ENCODE measurements around the gene KSR1.
"Not testable (repeated sequence)": the region's sequence is repeated elsewhere in the genome, so short reads cannot be mapped to it uniquely, and the experiment has no call there.

Gene KSR1

DNA sequence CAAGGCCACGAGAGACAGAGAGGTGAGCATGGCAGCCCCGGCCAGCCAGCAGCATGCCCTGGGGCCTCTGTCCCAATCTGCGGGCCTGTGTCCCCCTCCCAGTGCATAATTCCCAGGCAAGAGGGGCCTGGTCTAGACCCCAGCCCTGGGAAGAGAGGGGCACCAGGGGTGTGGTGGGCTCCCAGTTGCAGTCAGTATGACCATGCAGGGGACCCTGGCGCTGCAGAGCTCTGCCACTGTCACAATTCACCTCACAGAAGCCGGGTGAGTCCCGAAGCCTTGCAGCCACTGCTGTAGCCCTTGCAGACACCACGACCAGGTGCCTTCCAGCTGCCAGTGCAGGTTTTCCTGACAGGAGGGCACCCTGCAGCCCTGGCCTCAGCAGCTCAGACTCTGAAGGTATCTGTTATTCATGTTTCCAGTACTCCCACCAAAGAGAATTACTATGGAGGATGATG lies 25.8 kb upstream of the KSR1 start:
- in situ Hi-C loops (cut with HindIII; ENCODE audit: low pct_unique_long_range_greater_than_20kb, low sequenced_read_pairs): no loop called here
- DNase-seq (ENCODE audit: low read depth in 1 of 2, low spot score in 1 of 2): no peak
- no peak for TF ChIP-seq JUND (IDR thresholded peaks at IDR 0.05; ENCODE audit: low read depth)

DNA sequence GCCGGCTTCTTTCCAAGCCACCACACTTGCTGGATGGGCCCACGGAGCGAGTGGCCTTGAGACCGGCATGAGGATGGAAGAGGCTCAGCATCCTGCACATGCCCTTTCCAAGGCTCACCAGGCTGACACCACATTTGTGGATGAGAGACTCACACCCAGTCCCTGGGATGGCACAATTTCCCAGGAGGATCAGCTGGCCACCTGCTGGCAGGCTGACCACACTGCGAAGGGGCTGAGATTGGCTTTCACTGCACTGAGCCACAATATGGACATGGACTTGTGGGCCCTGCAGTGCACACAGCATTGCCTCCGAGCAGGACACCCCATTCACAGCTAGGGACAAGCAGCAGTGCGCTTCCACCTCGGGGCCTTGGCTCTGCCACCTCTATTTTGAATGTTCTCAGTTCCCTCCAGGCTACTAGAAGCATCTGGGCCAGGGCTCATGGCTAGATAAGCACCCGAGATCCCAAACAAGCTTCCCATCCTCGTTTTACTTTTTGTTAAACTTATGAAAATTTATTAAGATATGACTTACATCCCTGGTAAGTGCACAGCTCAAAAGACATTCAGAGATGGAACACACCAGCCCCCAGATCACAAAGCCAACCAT lies 25.3 kb upstream of the KSR1 start:
- in situ Hi-C loops (cut with HindIII; ENCODE audit: low pct_unique_long_range_greater_than_20kb, low sequenced_read_pairs): no loop called here
- TF ChIP-seq JUND (IDR thresholded peaks at IDR 0.05; ENCODE audit: low read depth): no peak
- DNase-seq (ENCODE audit: low read depth in 1 of 2, low spot score in 1 of 2): peak; percentile 36 to 77

GRCh38 chr17:27433521-27433920 lies 22.7 kb upstream of the KSR1 start:
- no peak for DNase-seq (ENCODE audit: low read depth in 1 of 2, low spot score in 1 of 2)
- in situ Hi-C loops (cut with HindIII; ENCODE audit: low pct_unique_long_range_greater_than_20kb, low sequenced_read_pairs): no loop called here
- no peak for TF ChIP-seq JUND (IDR thresholded peaks at IDR 0.05; ENCODE audit: low read depth)

- DNase-seq (ENCODE audit: low read depth in 1 of 2, low spot score in 1 of 2); in situ Hi-C loops (cut with HindIII; ENCODE audit: low pct_unique_long_range_greater_than_20kb, low sequenced_read_pairs): not testable (repeated sequence)
Observed at GRCh38 chr17:27435431-27436070, 20.7 kb upstream of the KSR1 start.

DNA sequence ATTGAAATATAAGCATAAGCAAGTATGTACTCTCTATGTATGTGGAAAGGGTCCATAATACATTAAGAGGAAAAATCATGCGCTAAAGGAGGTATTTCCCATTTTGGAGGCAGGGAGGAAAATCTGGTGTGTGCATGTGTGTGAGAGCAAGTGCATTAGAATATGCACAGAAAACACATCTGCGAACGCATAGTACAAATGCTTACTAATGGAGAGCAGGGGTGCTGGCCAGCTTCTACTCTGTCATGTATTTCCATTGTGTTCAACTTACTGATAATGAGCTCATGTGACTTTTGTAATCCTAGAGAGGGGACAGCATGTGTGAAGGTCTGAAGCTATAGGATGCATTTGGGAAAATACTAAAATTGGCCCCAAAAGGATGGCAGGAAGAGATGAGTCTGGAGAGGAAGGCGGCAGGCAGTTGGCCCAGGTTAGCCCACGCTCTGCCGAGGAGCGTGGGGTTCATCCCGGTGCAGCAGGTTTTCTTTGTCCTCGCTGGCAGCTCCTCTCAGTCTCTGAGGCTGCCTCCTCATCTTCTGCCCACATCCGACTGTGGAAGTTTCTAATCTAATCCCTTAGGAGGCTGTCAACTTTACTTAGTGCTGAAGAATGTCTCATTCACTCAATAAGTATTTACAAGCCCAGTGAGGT lies 17.8 kb upstream of the KSR1 start:
- TF ChIP-seq JUND (IDR thresholded peaks at IDR 0.05; ENCODE audit: low read depth): no peak
- in situ Hi-C loops (cut with HindIII; ENCODE audit: low pct_unique_long_range_greater_than_20kb, low sequenced_read_pairs): no loop called here
- no peak for DNase-seq (ENCODE audit: low read depth in 1 of 2, low spot score in 1 of 2)

DNA sequence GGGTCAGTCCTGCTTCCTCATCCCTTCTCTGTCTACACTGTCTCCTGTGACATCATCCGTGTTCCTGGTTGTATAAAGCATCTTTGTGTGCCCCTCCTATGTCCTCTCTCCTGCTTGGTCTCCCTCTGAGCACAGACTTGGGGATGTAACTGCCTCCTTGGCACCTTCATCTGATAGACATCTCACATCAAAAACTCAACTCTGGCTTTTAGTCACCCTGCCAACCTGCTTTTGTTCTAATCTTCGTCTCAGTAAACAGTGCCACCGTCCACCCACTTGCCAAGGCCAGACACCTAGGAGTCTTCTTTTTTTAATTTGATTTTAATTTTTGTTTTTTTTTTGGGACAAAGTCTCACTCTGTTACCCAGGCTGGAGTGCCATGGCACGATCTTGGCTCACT lies 16.9 kb upstream of the KSR1 start:
- in situ Hi-C loops (cut with HindIII; ENCODE audit: low pct_unique_long_range_greater_than_20kb, low sequenced_read_pairs): no loop called here
- TF ChIP-seq JUND (IDR thresholded peaks at IDR 0.05; ENCODE audit: low read depth): no peak
- DNase-seq (ENCODE audit: low read depth in 1 of 2, low spot score in 1 of 2): no peak

- no peak for DNase-seq (ENCODE audit: low read depth in 1 of 2, low spot score in 1 of 2)
- no peak for TF ChIP-seq JUND (IDR thresholded peaks at IDR 0.05; ENCODE audit: low read depth)
- in situ Hi-C loops (cut with HindIII; ENCODE audit: low pct_unique_long_range_greater_than_20kb, low sequenced_read_pairs): no loop called here
Observed at GRCh38 chr17:27442702-27443101, 13.5 kb upstream of the KSR1 start.

DNA sequence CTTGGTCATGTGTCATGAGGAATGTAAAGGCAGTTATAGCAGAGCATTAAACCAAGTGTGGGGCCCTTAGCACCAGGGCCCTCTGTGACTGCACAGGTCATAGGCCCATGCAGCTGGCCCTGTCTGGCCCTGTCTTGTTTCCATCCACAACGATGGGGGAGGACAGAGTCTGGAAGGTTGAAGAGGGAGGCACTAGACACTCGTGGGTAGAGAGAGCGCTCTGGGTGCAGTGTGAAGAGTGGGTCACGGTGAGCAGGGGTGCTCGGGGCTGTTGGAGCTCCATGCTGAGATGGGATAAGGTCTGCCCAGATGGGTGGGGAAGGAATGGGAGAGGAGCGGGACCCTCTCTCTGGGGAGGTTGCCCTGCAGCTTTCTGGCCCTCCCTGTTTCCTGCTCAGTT lies 12.8 kb upstream of the KSR1 start:
- in situ Hi-C loops (cut with HindIII; ENCODE audit: low pct_unique_long_range_greater_than_20kb, low sequenced_read_pairs): no loop called here
- no peak for TF ChIP-seq JUND (IDR thresholded peaks at IDR 0.05; ENCODE audit: low read depth)
- DNase-seq (ENCODE audit: low read depth in 1 of 2, low spot score in 1 of 2): no peak

DNA sequence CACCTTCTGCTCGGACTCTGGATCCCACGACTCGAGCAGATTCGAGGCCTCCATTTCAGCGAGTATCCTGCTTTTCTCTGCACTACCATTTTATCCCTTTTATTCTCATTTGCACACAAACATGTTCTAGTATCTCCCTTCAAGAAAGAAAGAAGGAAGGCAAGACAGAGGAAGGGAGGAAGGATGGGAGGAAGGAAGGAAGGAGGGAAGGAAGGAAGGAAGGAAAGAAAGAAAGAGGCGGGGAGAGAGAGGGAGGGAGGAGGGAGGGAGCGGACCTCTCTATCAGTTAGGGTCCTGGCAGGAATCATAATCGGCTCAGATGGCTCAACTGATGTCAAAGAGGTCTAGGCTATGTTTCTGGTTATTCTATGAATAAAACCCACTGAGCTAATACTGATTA lies 10.3 kb upstream of the KSR1 start:
- in situ Hi-C loops (cut with HindIII; ENCODE audit: low pct_unique_long_range_greater_than_20kb, low sequenced_read_pairs): no loop called here
- no peak for DNase-seq (ENCODE audit: low read depth in 1 of 2, low spot score in 1 of 2)
- no peak for TF ChIP-seq JUND (IDR thresholded peaks at IDR 0.05; ENCODE audit: low read depth)

GRCh38 chr17:27446569-27447301 lies 9.5 kb upstream of the KSR1 start:
- no peak for TF ChIP-seq JUND (IDR thresholded peaks at IDR 0.05; ENCODE audit: low read depth)
- DNase-seq (ENCODE audit: low read depth in 1 of 2, low spot score in 1 of 2): no peak
- in situ Hi-C loops (cut with HindIII; ENCODE audit: low pct_unique_long_range_greater_than_20kb, low sequenced_read_pairs): no loop called here

- in situ Hi-C loops (cut with HindIII; ENCODE audit: low pct_unique_long_range_greater_than_20kb, low sequenced_read_pairs); DNase-seq (ENCODE audit: low read depth in 1 of 2, low spot score in 1 of 2): not testable (repeated sequence)
Observed at GRCh38 chr17:27448534-27448933, 7.7 kb upstream of the KSR1 start.

DNA sequence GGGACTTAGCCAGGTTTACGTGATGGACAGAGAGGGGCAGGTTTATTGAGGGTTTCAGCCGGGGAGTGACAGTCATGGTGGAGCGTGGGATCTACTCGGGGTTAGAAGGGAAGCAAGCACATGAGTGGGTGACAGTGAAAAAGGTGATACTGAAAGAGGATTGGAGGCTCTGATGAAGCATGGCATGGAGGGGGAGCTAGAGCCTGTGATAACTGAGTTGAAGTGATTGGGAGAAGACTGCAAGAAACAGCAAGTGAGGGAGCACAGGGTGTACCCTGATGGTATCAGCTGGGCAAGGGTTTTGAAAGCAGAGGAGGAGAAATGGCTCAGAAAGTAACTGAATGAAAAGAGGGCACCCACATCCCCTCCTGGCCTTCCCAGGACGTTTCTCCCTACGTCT lies 6.7 kb upstream of the KSR1 start:
- TF ChIP-seq JUND (IDR thresholded peaks at IDR 0.05; ENCODE audit: low read depth): no peak
- in situ Hi-C loops (cut with HindIII; ENCODE audit: low pct_unique_long_range_greater_than_20kb, low sequenced_read_pairs): no loop called here
- no peak for DNase-seq (ENCODE audit: low read depth in 1 of 2, low spot score in 1 of 2)

DNA sequence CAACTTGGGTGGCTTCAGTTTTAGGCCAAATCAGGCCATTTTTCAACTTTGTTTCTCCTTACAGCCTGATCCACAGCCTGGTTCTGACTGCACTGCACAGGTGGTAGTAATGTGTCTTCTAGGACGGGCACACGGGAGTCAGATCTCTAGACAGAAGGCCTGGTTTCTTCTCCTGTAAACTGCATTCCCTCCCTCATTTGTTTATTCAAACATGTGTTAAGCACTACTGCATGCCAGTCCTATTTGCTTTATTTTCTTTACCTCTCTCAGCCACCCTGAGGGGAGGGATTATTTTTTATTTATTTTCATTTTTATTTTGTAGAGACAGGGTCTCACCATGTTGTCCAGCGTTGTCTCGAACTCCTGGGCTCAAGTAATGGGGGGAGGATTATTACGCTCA lies 6.3 kb upstream of the KSR1 start:
- no peak for TF ChIP-seq JUND (IDR thresholded peaks at IDR 0.05; ENCODE audit: low read depth)

More for the DNA sequence above, 6.3 kb upstream of the KSR1 start:
- DNase-seq (ENCODE audit: low read depth in 1 of 2, low spot score in 1 of 2): no peak
- in situ Hi-C loops (cut with HindIII; ENCODE audit: low pct_unique_long_range_greater_than_20kb, low sequenced_read_pairs): no loop called here

All from T47D (cell line).